ENCODE data around the gene SMIM41.

The SMIM41 gene

DNA sequence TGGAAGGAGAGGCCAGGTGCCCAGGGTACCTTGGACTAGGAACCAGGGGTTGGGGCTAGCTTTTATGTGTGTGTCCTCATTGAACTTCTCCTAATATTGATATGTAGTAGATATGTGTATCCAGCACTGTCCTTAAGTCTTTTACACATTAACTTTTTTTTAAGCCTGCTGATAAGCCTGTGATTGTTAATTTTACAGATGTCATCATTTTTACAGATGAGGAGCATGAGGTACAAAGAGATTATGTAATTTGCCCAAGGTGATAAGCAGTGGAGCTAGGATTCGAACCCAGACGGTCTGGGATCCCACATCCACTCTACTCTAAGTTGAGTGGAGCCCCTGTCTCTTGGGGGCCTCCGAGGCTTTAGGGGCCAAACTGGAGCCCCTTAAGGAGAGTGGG lies 38.5 kb upstream of the SMIM41 start:
- peaks cover 24% of the 10 kb centered on the region for H3K36me3 ChIP-seq
- no peak overlapping the region for H3K9ac ChIP-seq
- no peaks in the 10 kb centered on the region for H3K27me3 ChIP-seq
- peaks cover 71% of the 10 kb centered on the region for H3K4me1 ChIP-seq
- peak overlapping the region; percentile 85 for H3K4me2 ChIP-seq
- no peaks in the 10 kb centered on the region for H3K9me3 ChIP-seq
- no peak overlapping the region for H3K27ac ChIP-seq
- H4K20me1 ChIP-seq: peaks cover 61% of the 10 kb centered on the region
- H3K4me3 ChIP-seq: no peak overlapping the region
- TF ChIP-seq Cebpa-rat (IDR thresholded peaks at IDR 0.05): no peak

- peak overlapping the region; percentile 85 for H3K4me2 ChIP-seq
- no peak overlapping the region; the same call in 1 of the 2 replicates for H3K4me3 ChIP-seq
- H3K9ac ChIP-seq: no peak overlapping the region
- peaks cover 24% of the 10 kb centered on the region for H3K36me3 ChIP-seq
- no peaks in the 10 kb centered on the region for H3K9me3 ChIP-seq
- peak overlapping the region; percentile 56; the same call in 1 of the 2 replicates for H3K27ac ChIP-seq
- peaks cover 61% of the 10 kb centered on the region for H4K20me1 ChIP-seq
- TF ChIP-seq Cebpa-rat (IDR thresholded peaks at IDR 0.05): no peak
- H3K27me3 ChIP-seq: no peaks in the 10 kb centered on the region
- peaks cover 69% of the 10 kb centered on the region for H3K4me1 ChIP-seq
Measured at GRCh38 chr12:52041695-52042123, 37.8 kb upstream of the SMIM41 start.

- Histone ChIP-seq H3K9ac (0 out of 2 replicates have a peak overlapping the region, but pooled peaks have one; percentile 24), H3K4me2 (peak overlapping the region; percentile 85), H3K4me1 (peaks cover 68% of the 10 kb centered on the region), H3K4me3 (no peak overlapping the region), H4K20me1 (peaks cover 61% of the 10 kb centered on the region), H3K27ac (peak overlapping the region; percentile 56; the same call in 1 of the 2 replicates), H3K36me3 (peaks cover 24% of the 10 kb centered on the region), H3K9me3 (no peaks in the 10 kb centered on the region), H3K27me3 (no peaks in the 10 kb centered on the region)
- no peak for TF ChIP-seq Cebpa-rat (IDR thresholded peaks at IDR 0.05)
Measured at GRCh38 chr12:52042706-52043385, 36.7 kb upstream of the SMIM41 start.

- Histone ChIP-seq H3K4me3 (no peak overlapping the region), H4K20me1 (peaks cover 55% of the 10 kb centered on the region), H3K27ac (peak overlapping the region; percentile 56; the same call in 1 of the 2 replicates), H3K4me2 (peak overlapping the region; percentile 85), H3K9ac (0 out of 2 replicates have a peak overlapping the region, but pooled peaks have one; percentile 24), H3K27me3 (no peaks in the 10 kb centered on the region), H3K36me3 (peaks cover 24% of the 10 kb centered on the region), H3K4me1 (peaks cover 60% of the 10 kb centered on the region), H3K9me3 (no peaks in the 10 kb centered on the region)
- no peak for TF ChIP-seq Cebpa-rat (IDR thresholded peaks at IDR 0.05)
Measured at GRCh38 chr12:52043386-52044212, 35.9 kb upstream of the SMIM41 start.

- no peak overlapping the region for H3K4me3 ChIP-seq
- H3K27ac ChIP-seq: no peak overlapping the region
- no peak overlapping the region for H3K4me2 ChIP-seq
- peaks cover 60% of the 10 kb centered on the region for H3K4me1 ChIP-seq
- no peaks in the 10 kb centered on the region for H3K9me3 ChIP-seq
- no peak for TF ChIP-seq Cebpa-rat (IDR thresholded peaks at IDR 0.05)
- H3K9ac ChIP-seq: no peak overlapping the region
- H4K20me1 ChIP-seq: peaks cover 47% of the 10 kb centered on the region
- H3K27me3 ChIP-seq: no peaks in the 10 kb centered on the region
- H3K36me3 ChIP-seq: peaks cover 24% of the 10 kb centered on the region
Measured at GRCh38 chr12:52044292-52044983, 35.1 kb upstream of the SMIM41 start.

DNA sequence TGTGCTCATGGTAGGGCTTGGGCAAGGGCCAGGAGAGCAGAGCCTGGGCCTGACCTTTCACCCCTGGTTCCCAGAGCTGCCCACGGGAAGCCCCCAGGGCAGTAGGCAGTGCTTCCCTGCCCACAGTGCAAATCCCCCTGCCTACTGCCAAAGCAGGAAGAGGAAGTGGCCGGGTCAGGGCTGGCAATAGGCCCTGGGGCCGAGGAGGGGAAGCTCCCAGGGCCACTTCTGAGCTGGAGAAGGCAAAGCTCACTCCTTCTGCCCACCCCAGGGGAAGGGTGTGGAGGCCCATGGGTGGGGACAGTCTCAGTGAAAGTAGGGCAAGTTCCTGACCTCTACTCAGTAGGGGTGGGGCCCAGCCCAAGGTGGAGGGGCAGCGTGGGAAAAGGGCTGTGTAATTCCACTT lies 33.7 kb upstream of the SMIM41 start:
- Histone ChIP-seq H3K36me3 (peaks cover 24% of the 10 kb centered on the region), H4K20me1 (peaks cover 33% of the 10 kb centered on the region), H3K4me2 (peak overlapping the region; percentile 62), H3K4me1 (peaks cover 61% of the 10 kb centered on the region), H3K4me3 (no peak overlapping the region), H3K9ac (no peak overlapping the region), H3K27ac (peak overlapping the region; percentile 77), H3K27me3 (no peaks in the 10 kb centered on the region), H3K9me3 (no peaks in the 10 kb centered on the region)
- no peak for TF ChIP-seq Cebpa-rat (IDR thresholded peaks at IDR 0.05)

DNA sequence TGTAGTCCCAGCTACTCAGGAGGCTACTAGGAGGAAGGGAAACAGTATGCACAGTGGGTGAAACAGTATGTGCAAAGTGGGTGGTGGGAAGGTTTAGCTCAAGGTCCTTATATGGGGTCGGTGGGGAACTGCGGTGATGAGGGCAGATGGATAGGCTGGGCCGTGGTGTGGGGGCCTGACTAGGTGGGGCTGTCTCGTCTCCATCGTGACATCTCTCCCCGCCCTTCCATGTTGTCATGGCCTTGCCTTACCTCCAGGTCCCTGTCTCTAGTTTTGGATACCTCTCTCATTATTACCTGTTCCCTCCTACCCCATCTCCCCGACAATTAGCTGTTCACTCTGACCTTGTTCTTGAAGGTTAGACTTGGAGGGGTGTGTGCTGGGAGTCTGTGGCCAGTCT lies 32.6 kb upstream of the SMIM41 start:
- Histone ChIP-seq H3K9ac (no peak overlapping the region), H4K20me1 (peaks cover 29% of the 10 kb centered on the region), H3K4me1 (peaks cover 58% of the 10 kb centered on the region), H3K36me3 (peaks cover 24% of the 10 kb centered on the region), H3K27me3 (no peaks in the 10 kb centered on the region), H3K27ac (no peak overlapping the region), H3K4me2 (no peak overlapping the region), H3K4me3 (no peak overlapping the region), H3K9me3 (no peaks in the 10 kb centered on the region)
- no peak for TF ChIP-seq Cebpa-rat (IDR thresholded peaks at IDR 0.05)

DNA sequence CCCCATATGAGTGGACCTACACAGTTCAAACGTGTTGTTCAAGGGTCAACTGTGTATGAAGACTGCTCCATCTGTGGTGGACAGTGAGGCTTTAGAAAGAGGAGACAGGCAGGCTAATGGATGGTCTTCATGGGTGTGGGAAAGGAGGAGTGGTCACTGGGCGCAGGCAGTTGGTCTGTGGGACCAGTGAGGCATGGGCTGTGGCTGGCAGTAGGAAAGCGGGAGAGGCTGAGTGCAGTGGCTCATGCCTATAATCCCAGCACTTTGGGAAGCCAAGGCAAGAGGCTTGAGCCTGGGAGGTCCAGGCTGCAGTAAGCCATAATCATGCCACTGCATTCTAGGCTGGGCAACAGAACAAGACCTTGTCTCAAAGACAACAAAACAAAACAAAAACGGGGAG lies 30.2 kb upstream of the SMIM41 start:
- Histone ChIP-seq H3K27ac (no peak overlapping the region), H3K4me2 (peak overlapping the region; percentile 100), H3K9me3 (no peaks in the 10 kb centered on the region), H3K36me3 (peaks cover 14% of the 10 kb centered on the region), H3K4me3 (no peak overlapping the region), H3K9ac (no peak overlapping the region), H3K4me1 (peaks cover 55% of the 10 kb centered on the region), H3K27me3 (no peaks in the 10 kb centered on the region), H4K20me1 (peaks cover 30% of the 10 kb centered on the region)
- TF ChIP-seq Cebpa-rat (IDR thresholded peaks at IDR 0.05): no peak

DNA sequence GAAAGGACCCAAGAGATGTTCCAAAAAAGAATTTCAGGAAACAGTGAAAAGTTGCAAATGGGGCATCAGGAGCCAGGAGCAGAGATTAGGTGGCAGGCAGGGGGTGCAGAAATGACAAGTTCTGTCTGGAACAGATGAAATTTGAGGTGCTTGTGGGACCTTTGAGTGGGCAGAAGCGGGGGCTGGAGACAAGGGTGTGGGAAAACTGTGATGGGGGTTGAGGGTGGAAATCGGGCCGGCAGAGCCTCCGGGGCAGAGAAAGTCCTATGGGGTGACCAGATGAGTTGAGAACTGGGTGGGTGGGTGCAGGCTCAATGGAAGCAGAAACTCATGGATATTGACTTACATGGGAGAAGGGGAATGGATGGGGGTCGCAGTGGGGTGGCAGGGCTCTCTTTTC lies 29.8 kb upstream of the SMIM41 start:
- Histone ChIP-seq H3K4me1 (peaks cover 55% of the 10 kb centered on the region), H3K27me3 (no peaks in the 10 kb centered on the region), H3K9ac (peak overlapping the region; percentile 91; the same call in 1 of the 2 replicates), H3K4me2 (peak overlapping the region; percentile 100), H4K20me1 (peaks cover 33% of the 10 kb centered on the region), H3K4me3 (no peak overlapping the region), H3K36me3 (peaks cover 14% of the 10 kb centered on the region), H3K9me3 (no peaks in the 10 kb centered on the region), H3K27ac (peak overlapping the region; percentile 95; the same call in 1 of the 2 replicates)
- no peak for TF ChIP-seq Cebpa-rat (IDR thresholded peaks at IDR 0.05)

Measured in BLaER1 (cell line).